HG03520 (cell line): ENCODE results near the gene ZDHHC8.

Source experiments
- ATAC-seq: cut with Tn5 transposase; IDR thresholded peaks from one replicate; pipeline ENCODE4 v1.9.1; 2021; ENCODE audit warnings: mild to moderate bottlenecking, moderate library complexity; ENCODE audit not compliant: unreplicated experiment

The ZDHHC8 gene

DNA sequence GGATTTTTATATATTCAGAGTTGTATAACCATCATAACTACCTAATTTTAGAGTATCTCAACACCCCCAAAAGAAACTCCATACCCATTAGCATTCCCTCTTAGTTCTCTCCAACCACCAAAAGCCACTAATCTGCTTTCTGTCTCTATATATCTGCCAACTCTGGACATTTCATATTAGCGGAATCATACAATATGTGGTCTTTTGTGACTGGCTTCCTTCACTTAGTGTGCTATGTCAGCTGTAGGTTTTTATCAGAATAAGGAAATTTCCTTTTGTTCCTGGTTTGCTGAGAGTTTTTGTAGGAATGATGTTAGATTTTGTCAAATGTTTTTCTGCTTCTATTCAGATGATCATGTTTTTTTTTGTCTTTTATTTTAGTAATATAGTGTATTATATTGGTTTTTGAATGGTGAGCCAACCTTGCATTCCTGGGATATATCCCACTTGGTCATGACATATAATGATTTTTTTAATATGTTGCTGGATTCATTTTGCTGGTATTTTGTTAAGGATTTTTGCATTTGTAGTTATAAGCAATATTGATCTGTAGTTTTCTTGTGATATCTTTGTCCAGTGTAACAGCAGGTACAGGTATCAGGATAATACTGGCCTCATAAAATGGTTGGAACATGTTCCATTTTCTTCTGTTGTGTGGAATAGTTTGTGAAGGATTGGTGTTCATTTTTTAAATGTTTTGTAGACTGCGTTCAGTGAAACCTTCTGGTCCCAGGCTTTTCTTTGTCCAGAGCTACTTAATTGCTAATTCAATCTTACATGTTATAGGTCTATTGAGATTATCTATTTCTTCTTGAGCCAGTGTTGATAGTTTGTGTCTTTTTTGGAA lies 34.8 kb upstream of the ZDHHC8 start:
- no peak for ATAC-seq

DNA sequence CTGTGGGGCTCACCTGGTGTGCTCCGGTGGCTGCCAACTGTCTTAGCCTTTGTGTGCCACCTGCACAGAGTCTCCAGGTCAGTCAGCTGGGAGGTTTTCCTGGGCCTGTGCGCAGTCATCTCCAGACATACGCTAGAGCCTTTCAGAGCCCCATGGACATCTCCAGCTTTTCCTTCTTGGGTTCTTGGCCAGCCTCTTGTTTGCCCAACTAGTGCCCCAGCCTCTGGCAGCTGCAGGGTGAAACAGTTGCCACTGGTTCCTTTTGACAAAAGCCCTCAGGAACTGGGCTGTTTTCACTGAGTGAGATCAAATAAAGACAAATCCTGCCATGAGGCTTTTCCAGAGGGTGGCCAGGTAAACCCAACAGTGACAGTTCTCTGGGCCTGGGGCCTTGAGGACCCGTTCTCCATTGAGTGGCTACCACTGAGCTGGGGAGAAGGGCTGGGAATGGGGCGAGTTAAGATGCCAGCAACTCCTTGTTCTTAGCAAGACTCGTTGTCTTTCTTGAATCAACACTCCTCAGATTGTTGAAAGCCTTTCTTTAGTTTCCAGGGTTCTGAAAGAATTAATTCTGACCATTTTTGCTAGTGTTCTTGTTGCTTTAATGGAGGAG lies 32.4 kb upstream of the ZDHHC8 start:
- no peak for ATAC-seq

DNA sequence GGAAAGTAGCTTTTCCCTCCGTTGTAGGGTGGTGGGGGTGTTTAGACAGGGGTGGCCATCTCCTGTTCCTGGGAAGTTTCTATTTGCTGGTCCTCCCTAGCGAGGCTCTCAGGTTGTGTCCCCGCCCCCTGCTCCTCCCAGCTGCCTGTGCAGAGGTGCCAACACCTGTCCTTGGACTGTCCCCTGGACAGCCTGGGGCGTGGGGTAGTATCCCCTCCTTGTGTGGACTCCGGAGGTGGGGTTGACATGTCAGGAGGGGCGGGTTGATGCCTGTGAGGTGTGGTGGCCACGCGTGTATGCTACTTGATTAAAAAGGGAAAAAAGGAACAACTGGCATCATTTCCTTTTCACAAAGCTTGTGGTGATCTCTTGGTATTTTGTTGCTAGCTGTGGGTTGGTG lies 30.0 kb upstream of the ZDHHC8 start:
- no peak for ATAC-seq

DNA sequence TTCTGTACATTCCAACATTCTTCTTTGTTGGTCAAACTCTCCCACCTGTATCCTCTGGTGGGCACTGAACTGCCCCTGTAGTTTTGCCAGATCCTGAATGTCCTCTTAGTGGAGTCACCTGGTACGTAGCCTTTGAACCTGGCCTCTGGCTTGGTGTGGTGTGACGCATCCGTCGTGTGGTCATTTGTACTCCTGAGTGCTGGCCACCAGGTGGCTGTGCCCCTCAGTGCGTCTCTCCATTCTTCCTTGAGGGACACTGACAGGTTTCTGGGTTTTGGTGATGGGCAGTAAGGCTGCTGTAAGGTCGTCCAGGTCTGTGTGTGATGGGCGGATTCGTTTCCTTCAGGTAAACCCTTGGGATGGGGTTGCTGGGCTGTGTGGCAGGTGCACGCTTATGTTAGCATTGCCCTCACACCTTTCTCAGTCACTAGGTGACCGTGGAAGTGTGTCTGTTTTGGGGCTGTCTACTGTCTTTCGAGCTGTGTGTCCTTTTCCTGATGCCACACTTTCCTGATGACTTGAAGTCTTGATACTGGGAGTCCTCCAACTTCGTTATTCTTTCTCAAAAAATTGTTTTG lies 29.3 kb upstream of the ZDHHC8 start:
- no peak for ATAC-seq

DNA sequence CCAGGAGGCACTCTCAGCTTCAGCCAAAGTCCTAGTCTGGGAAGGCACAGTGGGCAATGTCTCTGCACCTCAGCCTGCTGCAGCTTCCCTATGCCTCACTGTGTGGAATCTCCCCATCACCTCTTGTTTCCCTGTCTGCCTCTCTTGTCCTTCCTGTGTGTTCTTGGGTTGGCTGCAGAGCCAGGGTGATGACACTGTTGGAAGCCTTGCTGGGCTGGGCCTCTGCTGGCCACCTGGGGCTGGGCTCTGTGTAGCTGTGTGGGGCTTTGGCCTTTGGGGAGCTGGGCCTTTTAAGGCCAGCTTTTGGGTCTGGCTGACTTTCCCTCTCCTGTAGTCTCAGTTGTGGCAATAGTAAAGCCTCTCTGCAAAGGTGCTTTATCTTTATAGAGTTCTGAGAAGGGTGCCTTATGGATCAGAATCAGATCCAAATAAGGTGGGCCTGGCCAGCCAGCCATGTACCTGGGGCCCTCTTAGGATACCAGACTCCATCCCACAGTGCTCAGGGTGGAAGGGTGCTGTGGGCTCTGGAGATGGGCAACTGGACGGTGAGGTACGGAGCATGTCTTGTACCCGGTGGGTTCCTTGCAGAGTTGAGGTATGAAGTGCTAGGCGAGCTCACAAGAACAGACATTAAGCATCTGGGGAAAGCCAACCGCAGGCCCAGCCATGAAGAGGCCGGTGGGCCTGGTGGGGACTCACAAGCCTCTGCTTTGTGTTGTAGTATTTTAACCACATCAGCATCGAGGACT lies 26.0 kb upstream of the ZDHHC8 start:
- ATAC-seq = no peak

DNA sequence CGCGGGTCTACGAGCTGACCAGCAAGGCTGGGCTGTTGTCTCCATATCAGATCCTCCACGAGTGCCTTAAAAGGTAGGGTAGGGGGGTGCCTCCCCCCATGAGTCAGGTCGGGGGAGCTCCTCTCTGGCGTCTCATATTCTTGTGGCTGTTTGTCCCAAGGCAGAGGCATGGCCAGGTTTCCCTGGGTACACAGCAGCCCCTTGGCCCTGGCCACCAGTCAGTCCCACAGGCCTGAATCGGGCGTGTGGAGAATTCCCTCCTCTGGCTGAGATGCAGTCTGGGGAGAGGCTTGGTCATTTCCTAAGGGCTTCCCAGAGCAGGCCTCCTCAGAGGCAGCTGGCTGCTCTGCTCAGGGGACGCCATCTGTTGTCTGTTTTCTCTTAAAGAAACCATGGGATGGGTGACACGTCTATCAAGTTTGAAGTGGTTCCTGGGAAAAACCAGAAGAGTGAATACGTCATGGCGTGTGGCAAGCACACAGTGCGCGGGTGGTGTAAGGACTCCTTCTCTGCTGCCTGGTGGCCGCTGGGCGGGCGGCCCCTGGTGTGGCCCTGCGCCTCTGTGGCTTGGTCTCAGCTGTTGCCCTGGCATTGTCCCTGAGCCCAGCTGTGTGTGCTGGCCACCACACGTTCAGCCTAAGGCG lies 25.3 kb upstream of the ZDHHC8 start:
- no peak for ATAC-seq

DNA sequence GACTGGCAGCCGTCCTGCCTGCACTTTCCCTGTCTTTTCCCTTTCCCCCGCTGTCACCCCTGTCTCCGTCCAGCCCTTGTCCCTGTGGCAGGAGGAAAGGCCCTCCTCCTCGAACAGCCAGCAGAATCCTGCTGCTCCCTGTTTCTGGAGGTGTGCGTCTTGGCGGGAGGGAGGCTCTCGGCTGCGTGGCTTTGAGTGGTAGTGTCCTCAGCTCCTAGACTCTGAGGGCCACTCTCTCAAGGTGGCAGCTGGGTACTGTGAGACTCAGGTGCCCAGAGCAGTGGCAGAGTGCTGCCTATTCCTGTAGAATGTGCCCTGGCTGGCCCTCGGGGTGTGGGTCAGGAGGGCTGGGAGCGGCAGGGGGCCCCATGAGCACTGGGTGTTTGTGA lies 24.8 kb upstream of the ZDHHC8 start:
- no peak for ATAC-seq

DNA sequence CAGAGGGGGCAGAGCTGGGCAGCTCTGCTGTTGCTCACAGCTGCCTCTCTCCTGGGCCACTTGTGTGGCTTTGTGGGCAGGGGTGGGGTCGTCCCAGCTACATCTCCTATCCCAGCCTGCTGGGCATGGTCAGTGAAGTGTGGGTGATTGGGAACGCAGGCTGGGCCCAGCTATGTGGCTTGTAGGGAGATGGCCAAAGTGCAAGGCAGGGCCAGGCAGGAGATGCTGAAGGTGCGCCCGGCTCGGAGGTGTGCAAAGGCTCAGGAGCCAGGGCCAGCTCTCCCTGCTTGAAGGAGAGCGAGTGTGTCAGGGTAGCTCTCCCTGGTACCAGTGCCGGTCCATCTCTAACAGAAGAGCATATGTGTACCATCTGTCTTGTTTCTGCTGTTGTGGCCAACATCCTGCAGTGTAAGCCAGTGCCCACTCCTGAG lies 24.1 kb upstream of the ZDHHC8 start:
- ATAC-seq = no peak

DNA sequence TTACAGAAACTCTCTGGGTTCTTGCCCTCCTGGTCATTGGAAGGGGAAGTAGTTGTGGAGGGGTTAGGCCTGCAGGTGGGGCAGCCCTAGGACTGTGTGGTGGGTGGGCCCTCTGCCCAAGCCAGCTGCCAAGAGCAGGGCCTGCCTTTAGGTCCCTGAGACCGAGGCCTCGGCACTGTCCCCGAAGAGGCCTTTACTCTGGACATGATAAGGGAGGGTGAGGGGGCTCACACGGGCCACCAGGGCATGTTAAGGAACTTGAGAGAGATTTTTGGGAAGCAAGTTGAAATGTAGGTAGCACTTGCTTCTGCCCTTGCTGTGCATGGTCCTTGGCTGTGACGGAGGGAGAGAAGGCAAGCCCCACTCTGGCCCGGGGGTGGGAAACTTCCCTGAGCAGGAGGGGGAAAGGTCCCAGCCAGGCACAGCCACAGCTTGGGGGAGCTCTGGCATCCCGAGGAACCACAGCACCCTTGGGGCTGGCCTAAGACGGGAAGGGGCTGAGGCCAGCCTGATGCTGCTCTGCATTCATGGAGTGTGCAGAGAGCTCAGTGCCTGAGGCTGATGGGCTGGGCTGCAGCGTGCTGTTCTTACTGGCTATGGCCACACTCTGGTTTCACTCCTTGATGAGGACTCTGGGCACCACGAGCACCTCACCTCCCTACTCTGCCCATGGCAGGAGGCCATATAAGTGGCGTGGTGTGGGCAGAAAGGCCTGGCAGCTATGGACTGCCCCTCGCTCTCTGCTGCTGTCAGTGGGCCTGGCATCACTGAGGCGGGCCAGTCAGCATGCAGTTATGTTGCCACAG lies 23.4 kb upstream of the ZDHHC8 start:
- no peak for ATAC-seq

DNA sequence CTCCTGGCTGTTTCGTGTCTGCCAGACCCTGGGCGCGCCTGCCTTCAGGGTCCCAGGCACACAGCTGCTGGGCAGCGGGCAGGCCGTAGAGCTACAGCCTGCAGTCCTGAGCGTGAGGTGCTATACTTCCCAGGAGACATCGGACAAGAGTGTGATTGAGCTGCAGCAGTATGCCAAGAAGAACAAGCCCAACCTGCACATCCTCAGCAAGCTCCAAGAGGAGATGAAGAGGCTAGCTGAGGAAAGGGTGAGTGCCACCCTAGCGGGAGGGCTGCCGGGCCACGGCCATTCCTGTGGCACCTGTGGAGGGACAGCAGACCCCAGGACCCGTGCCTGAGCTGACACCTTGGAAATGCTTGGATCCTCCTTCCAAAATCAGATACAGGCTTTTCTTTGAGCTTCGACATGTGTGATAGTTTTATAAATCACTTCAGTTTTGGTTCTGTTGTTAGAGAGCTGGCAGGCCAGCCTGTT lies 22.8 kb upstream of the ZDHHC8 start:
- ATAC-seq = no peak

DNA sequence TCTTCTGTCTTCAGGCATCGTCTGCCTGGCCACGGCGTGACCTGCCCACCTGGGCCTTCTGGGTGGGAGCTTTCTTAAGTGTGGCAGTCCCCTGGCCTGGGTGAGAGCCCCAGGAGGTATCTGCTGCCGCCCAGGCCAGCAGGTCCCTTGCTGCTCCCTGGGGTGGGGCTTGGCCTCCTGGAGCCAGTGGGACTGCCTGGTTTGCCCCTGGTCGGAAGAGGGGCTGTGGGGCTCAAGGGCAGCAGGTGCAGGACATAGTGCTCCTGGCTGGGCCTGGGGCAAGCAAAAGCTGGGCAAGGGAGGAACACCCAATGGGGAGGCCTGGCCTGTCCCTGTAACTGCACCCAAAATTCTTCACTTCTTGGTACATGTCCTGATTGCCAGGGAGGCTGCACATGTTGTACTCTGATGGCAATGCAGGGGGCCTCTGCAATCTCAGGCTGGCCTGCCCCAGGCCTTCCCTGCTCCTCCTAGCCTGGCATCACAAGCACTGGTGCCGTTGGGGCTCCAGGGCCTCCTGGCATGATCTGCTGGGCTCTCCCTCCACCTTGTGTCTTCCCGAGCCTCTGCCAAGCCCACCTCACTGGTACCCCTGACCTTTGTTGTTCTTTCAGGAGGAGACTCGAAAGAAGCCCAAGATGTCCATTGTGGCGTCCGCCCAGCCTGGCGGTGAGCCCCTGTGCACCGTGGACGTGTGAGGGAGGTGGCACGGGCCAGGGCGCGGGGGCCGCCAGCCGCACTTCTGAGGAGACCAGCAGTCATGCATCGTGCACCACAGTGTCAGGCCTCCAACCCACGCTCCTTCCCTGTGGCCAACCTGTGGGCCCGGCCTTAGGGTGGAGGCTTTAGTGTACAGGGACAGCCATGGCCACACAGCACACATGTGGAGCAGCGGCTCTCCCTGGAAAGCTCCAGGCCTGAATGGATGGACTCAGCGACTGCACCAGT lies 21.9 kb upstream of the ZDHHC8 start:
- no peak for ATAC-seq

DNA sequence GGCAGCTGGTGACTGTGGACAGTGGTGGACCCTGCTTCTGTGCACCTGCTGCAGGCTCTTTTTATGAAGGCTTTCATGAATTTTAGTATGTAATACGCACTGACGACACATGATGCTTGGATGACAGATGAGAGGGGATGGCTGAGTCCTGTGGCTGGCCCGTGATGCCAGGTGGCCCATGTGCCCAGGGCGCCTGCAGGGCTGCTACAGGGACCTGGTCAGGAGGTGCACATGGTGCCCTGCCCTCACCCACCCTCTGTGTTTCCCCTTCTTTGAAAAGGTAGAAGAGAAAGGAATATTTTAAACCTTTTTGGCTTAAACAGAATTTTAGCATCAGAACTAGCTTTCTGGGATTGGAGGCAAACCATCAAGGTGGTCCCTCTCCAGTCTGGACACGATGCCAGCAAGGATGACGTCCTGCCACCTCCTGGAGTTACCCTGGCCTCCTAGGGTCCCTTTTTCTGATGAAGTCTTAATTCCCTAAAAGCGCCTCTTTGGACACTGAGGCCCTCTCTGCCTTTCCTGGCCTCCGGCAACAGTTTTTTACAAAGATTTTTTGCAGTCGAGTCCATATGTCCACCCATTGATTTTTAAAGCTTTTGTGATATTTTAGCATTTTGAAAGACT lies 21.1 kb upstream of the ZDHHC8 start:
- no peak for ATAC-seq

DNA sequence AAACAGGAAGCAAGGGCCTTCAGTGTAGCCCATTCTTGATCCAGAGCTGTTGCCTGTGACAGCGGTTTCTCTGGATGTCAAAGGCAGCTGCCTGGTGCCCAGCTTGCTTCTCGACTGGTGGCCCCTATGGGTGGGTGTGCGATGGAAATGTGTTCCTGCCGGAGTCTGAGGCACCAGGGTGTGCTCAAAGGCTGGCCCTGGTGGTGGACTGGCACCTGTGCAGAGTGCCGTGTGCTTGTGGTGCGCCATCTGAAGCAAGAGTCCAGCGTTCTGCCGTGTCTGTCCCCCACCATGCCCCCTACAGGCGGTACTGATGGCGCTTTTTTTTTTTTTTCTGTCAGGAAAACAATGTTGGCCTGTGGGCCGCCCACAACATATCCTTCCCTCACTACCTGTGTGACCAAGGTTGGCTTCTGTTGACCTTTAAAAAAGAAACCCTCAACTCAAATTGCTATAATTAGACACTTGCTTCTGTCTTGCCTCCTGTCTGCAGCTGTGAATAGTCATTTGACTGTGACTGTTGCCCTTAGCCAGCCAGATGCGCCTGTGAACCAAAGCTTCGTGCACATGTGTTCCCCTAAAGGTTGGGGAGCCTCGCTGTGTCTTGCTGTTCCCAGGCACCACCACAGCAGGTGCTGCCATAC lies 20.4 kb upstream of the ZDHHC8 start:
- ATAC-seq = no peak

DNA sequence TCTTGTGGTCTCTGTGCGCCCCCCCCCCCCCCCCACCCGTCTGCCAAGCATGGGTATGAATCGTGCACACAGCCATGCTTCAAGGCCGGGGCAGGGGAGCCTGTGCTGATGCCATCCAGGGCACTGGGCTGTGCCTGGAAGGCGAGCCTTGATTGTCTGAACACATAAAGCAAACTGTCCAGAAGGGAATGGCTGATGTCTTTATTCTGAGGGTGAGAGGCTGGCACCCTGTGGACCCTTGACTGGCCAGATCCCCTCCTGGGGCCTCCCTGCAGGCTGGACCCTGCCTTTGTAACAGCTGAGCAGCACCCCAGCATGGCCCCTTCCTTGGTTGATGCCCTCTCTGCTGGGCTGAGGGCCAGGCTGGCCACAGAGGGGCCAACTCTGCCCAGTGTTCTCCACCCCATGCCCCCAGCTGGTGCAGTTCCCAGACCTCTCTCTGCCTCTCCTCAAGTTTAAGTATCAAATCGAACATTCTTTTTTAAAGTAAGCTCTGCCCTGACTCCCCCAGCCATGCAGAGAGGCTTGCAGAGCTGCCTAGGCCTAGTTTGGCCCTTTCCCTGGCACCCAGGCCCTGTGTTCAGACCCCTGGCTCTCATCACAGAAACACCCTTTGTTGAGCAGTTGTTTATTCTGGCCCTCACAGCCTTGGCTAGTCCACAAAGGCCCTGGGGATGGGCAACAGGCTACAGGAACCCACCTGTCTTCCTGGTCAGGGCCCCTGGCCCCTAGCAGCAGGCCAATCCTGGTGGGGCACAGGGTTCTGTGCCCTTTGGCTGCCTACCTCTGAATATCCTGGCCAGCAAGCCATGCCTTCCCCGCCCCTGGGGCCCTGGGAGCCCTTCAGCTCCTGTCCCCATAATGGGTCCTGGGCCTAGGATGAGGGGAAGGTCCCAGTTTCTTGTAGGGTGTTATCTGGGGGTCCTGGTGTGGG lies 19.6 kb upstream of the ZDHHC8 start:
- ATAC-seq = no peak

DNA sequence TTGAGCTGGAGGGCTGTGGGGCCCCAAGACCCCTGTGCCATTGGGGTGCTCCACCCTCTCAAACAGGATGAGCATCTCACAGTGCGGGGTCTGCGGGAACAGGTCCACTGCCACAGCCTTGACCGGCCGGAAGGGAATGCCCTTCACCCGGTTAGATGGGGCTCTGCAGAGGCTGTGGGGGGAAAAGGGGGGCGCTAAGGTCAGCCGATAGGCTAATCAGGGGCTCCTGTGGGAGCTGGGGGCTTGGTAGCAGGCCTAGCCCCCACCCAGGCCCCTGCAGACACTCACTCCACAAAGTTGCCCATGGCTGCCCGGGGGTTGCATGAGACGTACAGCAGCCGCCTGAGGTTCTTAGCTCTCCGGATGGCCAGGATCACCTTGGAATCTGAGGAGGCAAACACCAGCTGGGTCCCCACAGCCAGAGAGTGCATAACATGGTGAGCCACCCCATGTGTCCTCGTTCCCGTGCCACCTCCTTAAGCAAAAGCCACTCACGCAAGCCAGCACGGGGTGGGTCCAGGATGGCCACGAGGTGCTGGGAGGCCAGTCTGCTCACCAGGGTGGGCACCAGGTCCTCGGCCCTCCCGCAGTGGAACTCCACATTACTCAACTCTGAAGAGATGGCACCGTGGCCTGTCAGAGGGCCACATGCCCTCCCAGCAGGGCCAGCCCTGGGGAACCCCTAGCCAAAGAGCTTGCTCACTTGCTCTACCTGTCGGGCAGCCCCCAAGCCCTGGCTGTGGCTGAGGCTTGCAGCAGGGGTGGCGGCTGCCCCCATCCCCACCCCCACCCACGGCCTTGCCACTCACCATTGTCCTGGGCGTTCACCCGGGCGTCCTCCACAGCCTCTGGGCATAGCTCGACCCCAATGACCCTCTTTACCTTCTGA lies 18.7 kb upstream of the ZDHHC8 start:
- no peak for ATAC-seq
